HG02763 (cell line): ENCODE measurements around the gene ACY1.

Experiments
- ATAC-seq: cut with Tn5 transposase; IDR thresholded peaks from one replicate; pipeline ENCODE4 v1.9.1; 2021; ENCODE audit warnings: mild to moderate bottlenecking, moderate library complexity; ENCODE audit not compliant: unreplicated experiment

Gene ACY1

GRCh38 chr3:52004163-52004787 lies 20.9 kb downstream of the ACY1 start:
- no peak for ATAC-seq

- no peak for ATAC-seq
Measured at GRCh38 chr3:52004906-52005395, 21.6 kb downstream of the ACY1 start.

GRCh38 chr3:52005571-52005986 lies 22.2 kb downstream of the ACY1 start:
- ATAC-seq, result no peak

- ATAC-seq, result no peak
Measured at GRCh38 chr3:52006017-52006819, 22.9 kb downstream of the ACY1 start.

- no peak for ATAC-seq
Measured at GRCh38 chr3:52006820-52007133, 23.4 kb downstream of the ACY1 start.

GRCh38 chr3:52007291-52007690 lies 24.0 kb downstream of the ACY1 start:
- ATAC-seq, result no peak

GRCh38 chr3:52010431-52010830 lies 27.1 kb downstream of the ACY1 start:
- no peak for ATAC-seq

- no peak for ATAC-seq
Measured at GRCh38 chr3:52012699-52013098, 29.4 kb downstream of the ACY1 start.

GRCh38 chr3:52013802-52014598 lies 30.7 kb downstream of the ACY1 start:
- no peak for ATAC-seq

GRCh38 chr3:52014613-52015012 lies 31.3 kb downstream of the ACY1 start:
- no peak for ATAC-seq

- no peak for ATAC-seq
Measured at GRCh38 chr3:52015438-52016228, 32.3 kb downstream of the ACY1 start.

GRCh38 chr3:52017586-52017985 lies 34.3 kb downstream of the ACY1 start:
- ATAC-seq, result no peak

GRCh38 chr3:52018319-52019000 lies 35.1 kb downstream of the ACY1 start:
- ATAC-seq, result no peak

- no peak for ATAC-seq
Measured at GRCh38 chr3:52019352-52020080, 36.2 kb downstream of the ACY1 start.

GRCh38 chr3:52020796-52021195 lies 37.5 kb downstream of the ACY1 start:
- ATAC-seq, result no peak

GRCh38 chr3:52021489-52022268 lies 38.3 kb downstream of the ACY1 start:
- ATAC-seq, result no peak

- no peak for ATAC-seq
Measured at GRCh38 chr3:52022323-52023100, 39.2 kb downstream of the ACY1 start.

GRCh38 chr3:52023101-52023770 lies 39.9 kb downstream of the ACY1 start:
- ATAC-seq, result no peak
